HAP-1 (cell line): Measurements from ENCODE around the gene DPH2.

Experiments used
- DNase-seq, 2 experiments: peaks; one replicate each; pipeline ENCODE4 v3.0.0-alpha.2; 2016 to 2020; ENCODE audit warnings: low spot score in 2 of 2
- H3K27me3 ChIP-seq: fragments of 250-450 bp; sonication (Bioruptor Pico); 2 replicates; pipeline ENCODE4 v1.5.1; 2020; ENCODE audit warnings: low read depth, mild to moderate bottlenecking, moderate library complexity
- H3K36me3 ChIP-seq: fragments of 250-450 bp; sonication (Bioruptor Pico); replicated peaks from 2 replicates; pipeline ENCODE4 v1.5.1; 2020; ENCODE audit warnings: mild to moderate bottlenecking
- H3K4me1 ChIP-seq: fragments of 250-450 bp; sonication (Bioruptor Pico); 2 replicates; pipeline ENCODE4 v1.5.1; 2020; ENCODE audit warnings: mild to moderate bottlenecking
- H3K4me3 ChIP-seq: fragments of 250-450 bp; sonication (Bioruptor Pico); 2 replicates; pipeline ENCODE4 v1.5.1; 2020; ENCODE audit warnings: mild to moderate bottlenecking, moderate library complexity
- H3K9me3 ChIP-seq: fragments of 250-450 bp; sonication (Bioruptor Pico); 2 replicates; pipeline ENCODE4 v1.5.1; 2020; ENCODE audit warnings: mild to moderate bottlenecking, moderate library complexity
- in situ Hi-C: fragments of 300-500 bp; cut with MboI; formaldehyde crosslinking; loops from 3 replicates; pipeline ENCODE4 v1.14.3; 2020; ENCODE audit warnings: low sequenced_read_pairs, inconsistent platforms, mixed read lengths

Gene DPH2, protein sequence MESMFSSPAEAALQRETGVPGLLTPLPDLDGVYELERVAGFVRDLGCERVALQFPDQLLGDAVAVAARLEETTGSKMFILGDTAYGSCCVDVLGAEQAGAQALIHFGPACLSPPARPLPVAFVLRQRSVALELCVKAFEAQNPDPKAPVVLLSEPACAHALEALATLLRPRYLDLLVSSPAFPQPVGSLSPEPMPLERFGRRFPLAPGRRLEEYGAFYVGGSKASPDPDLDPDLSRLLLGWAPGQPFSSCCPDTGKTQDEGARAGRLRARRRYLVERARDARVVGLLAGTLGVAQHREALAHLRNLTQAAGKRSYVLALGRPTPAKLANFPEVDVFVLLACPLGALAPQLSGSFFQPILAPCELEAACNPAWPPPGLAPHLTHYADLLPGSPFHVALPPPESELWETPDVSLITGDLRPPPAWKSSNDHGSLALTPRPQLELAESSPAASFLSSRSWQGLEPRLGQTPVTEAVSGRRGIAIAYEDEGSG

GRCh38 chr1:43969746-43970466 lies at the start of gene DPH2:
TSS of gene DPH2 (plus strand) at chr1:43970010. CDS start at chr1:43970176, 166 bp downstream.
- DNase-seq = peak; percentile 98 to 99
- in situ Hi-C loops = no loop called here
- Histone ChIP-seq H3K4me1 (no peaks in the 10 kb centered on the region), H3K36me3 (peaks cover 23% of the 10 kb centered on the region), H3K4me3 (peak within 1 kb of the TSS; percentile 70), H3K9me3 (no peaks in the 10 kb centered on the region), H3K27me3 (no peaks in the 10 kb centered on the region)

DNA sequence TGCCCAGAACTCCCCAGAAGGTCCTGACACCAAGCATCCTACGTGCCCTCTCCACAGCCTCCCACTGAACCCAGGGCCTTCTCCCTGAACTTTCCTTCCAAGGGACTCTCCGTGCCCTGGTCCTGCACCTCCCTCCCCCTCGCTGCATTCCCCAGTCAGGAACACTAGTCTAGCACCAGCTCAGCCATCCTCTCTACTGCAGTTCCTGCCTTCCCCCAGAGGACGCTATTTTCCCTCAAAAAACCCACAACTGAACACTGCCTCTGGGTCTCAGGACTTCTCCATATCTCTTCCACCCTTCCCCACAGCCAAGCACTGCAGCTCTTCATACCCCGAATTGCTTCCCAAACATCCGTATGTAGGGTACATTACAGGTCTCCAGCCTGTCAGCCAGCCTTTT lies 48.8 kb upstream of the DPH2 start:
- in situ Hi-C loops = no loop called here
- Histone ChIP-seq H3K27me3 (no peaks in the 10 kb centered on the region), H3K4me1 (no peaks in the 10 kb centered on the region), H3K36me3 (no peaks in the 10 kb centered on the region), H3K9me3 (no peaks in the 10 kb centered on the region), H3K4me3 (no peak overlapping the region)
- no peak for DNase-seq

- H3K4me1 ChIP-seq = no peaks in the 10 kb centered on the region
- H3K27me3 ChIP-seq = no peaks in the 10 kb centered on the region
- no peaks in the 10 kb centered on the region for H3K36me3 ChIP-seq
- DNase-seq = no peak
- in situ Hi-C loops = no loop called here
- no peak overlapping the region for H3K4me3 ChIP-seq
- no peaks in the 10 kb centered on the region for H3K9me3 ChIP-seq
Observed at GRCh38 chr1:43924516-43924915, 45.3 kb upstream of the DPH2 start.

GRCh38 chr1:43925846-43926245 lies 44.0 kb upstream of the DPH2 start:
- in situ Hi-C loops = loop anchor here (25.0 kb wide), 1 partner anchor 389 kb away; the partner anchor contains the start of gene PTPRF
- no peak for DNase-seq
- Histone ChIP-seq H3K27me3 (no peaks in the 10 kb centered on the region), H3K9me3 (no peaks in the 10 kb centered on the region), H3K4me1 (no peaks in the 10 kb centered on the region), H3K36me3 (no peaks in the 10 kb centered on the region), H3K4me3 (no peak overlapping the region)

DNA sequence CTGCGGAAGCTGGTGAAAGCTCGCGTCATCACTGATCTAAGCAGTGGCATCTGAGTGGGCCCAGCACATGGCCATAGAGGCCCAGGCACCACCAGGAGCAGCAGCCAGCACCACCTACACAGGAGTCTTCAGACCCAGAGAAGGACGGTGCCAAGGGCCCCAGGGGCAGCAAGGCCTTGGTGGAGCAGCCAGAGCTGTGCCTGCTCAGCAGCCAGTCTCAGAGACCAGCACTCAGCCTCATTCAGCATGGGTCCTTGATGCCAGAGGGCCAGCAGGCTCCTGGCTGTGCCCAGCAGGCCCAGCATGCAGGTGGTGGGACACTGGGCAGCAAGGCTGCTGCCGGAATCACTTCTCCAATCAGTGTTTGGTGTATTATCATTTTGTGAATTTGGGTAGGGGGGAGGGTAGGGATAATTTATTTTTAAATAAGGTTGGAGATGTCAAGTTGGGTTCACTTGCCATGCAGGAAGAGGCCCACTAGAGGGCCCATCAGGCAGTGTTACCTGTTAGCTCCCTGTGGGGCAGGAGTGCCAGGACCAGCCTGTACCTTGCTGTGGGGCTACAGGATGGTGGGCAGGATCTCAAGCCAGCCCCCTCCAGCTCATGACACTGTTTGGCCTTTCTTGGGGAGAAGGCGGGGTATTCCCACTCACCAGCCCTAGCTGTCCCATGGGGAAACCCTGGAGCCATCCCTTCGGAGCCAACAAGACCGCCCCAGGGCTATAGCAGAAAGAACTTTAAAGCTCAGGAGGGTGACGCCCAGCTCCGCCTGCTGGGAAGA lies 39.5 kb upstream of the DPH2 start:
- in situ Hi-C loops = loop anchor here (5.0 to 25.0 kb wide), 2 partner anchors 158 to 393 kb away; partner anchors contain the start of gene PTPRF
- peaks cover 3% of the 10 kb centered on the region; the same call in 1 of the 2 replicates for H3K4me1 ChIP-seq
- peak in 1 of 2 experiments; percentile 41 for DNase-seq

GRCh38 chr1:43930949-43931275 lies 38.9 kb upstream of the DPH2 start:
- no peak for DNase-seq
- in situ Hi-C loops = loop anchor here (5.0 to 25.0 kb wide), 2 partner anchors 159 to 394 kb away; partner anchors contain the start of gene PTPRF

More for the DNA sequence above, 39.5 kb upstream of the DPH2 start:
- H3K4me3 ChIP-seq = no peak overlapping the region
- H3K9me3 ChIP-seq = no peaks in the 10 kb centered on the region
- no peaks in the 10 kb centered on the region for H3K36me3 ChIP-seq
- no peaks in the 10 kb centered on the region for H3K27me3 ChIP-seq

GRCh38 chr1:43931711-43932660 lies 37.8 kb upstream of the DPH2 start:
- Histone ChIP-seq H3K4me1 (peaks cover 3% of the 10 kb centered on the region; the same call in 1 of the 2 replicates), H3K27me3 (no peaks in the 10 kb centered on the region), H3K36me3 (no peaks in the 10 kb centered on the region), H3K9me3 (no peaks in the 10 kb centered on the region), H3K4me3 (no peak overlapping the region)
- in situ Hi-C loops = loop anchor here (5.0 to 25.0 kb wide), 2 partner anchors 160 to 395 kb away; partner anchors contain the start of gene PTPRF
- no peak for DNase-seq

More at GRCh38 chr1:43930949-43931275, 38.9 kb upstream of the DPH2 start:
- H3K9me3 ChIP-seq = no peaks in the 10 kb centered on the region
- no peaks in the 10 kb centered on the region for H3K27me3 ChIP-seq
- H3K36me3 ChIP-seq = no peaks in the 10 kb centered on the region
- H3K4me1 ChIP-seq = peaks cover 3% of the 10 kb centered on the region; the same call in 1 of the 2 replicates
- H3K4me3 ChIP-seq = no peak overlapping the region

DNA sequence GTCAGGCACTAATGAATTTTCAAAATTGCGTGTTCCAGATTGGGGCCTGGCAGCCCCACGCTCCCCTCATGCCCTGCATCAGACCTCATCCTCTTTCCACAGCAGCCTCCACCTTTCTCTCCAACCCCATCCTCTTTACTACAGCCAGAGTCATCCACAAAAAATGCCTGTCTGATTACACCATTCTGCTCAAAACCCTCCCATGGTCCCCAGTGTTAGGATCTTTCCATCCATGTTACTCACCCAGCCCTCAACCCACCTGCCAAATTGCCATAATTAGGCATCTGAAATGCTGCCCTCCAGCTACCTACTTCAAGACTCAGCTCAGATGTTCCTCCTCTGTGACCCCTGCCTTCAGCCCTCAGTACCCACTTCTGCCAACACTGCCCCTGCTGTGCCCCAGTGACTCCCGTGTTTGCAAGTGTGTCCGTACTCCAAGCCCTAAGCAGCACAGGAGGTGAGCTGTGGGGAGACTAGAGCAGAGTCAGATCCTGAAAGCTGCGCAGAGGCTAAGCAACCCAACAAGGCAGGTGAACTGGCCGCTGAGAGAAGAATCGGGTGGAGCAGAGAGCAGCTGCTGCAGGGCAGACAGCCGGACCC lies 36.9 kb upstream of the DPH2 start:
- in situ Hi-C loops = loop anchor here (5.0 to 25.0 kb wide), 2 partner anchors 161 to 396 kb away; partner anchors contain the start of gene PTPRF
- Histone ChIP-seq H3K27me3 (no peaks in the 10 kb centered on the region), H3K36me3 (no peaks in the 10 kb centered on the region), H3K9me3 (no peaks in the 10 kb centered on the region), H3K4me3 (no peak overlapping the region), H3K4me1 (peaks cover 3% of the 10 kb centered on the region; the same call in 1 of the 2 replicates)
- DNase-seq = no peak

GRCh38 chr1:43933386-43934100 lies 36.3 kb upstream of the DPH2 start, which contains the start of gene ARTN:
TSS of gene ARTN (plus strand) at chr1:43933801. CDS start at chr1:43935657, 1,856 bp downstream.
- DNase-seq = no peak
- no peaks in the 10 kb centered on the region for H3K36me3 ChIP-seq
- in situ Hi-C loops = loop anchor here (5.0 to 25.0 kb wide), 2 partner anchors 161 to 396 kb away; partner anchors contain the start of gene PTPRF
- H3K4me1 ChIP-seq = peaks cover 3% of the 10 kb centered on the region; the same call in 1 of the 2 replicates
- no peak within 1 kb of the TSS for H3K4me3 ChIP-seq
- H3K9me3 ChIP-seq = no peaks in the 10 kb centered on the region
- no peaks in the 10 kb centered on the region for H3K27me3 ChIP-seq

- in situ Hi-C loops = loop anchor here (5.0 to 25.0 kb wide), 2 partner anchors 162 to 397 kb away; partner anchors contain the start of gene PTPRF
- Histone ChIP-seq H3K9me3 (no peaks in the 10 kb centered on the region), H3K4me3 (no peak overlapping the region), H3K27me3 (no peaks in the 10 kb centered on the region), H3K4me1 (peaks cover 3% of the 10 kb centered on the region; the same call in 1 of the 2 replicates), H3K36me3 (no peaks in the 10 kb centered on the region)
- DNase-seq = peak; percentile 63 to 87
Observed at GRCh38 chr1:43934101-43934985, 35.5 kb upstream of the DPH2 start.

DNA sequence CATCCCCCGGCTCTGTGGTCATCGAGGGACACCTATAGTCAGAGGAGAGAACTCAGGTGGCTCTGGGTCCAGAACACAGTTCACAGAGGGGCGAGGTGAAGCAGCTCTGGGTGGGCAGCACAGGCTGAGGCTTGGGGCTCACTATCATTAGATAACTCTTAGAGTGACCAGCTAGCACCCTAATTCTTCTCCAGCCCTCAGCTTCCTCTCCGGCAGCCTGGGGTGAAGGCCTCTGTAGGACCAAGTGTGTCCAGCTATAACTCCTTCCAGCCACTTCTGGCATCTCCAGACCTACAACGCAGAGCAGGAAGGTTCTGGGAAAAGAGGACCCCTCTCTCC lies 34.9 kb upstream of the DPH2 start:
- H3K36me3 ChIP-seq = no peaks in the 10 kb centered on the region
- in situ Hi-C loops = loop anchor here (5.0 to 25.0 kb wide), 2 partner anchors 163 to 398 kb away; partner anchors contain the start of gene PTPRF
- no peaks in the 10 kb centered on the region for H3K27me3 ChIP-seq
- H3K4me1 ChIP-seq = peaks cover 3% of the 10 kb centered on the region; the same call in 1 of the 2 replicates
- DNase-seq = no peak
- no peak overlapping the region for H3K4me3 ChIP-seq
- H3K9me3 ChIP-seq = no peaks in the 10 kb centered on the region
